WTC11 (cell line): ENCODE data around the gene IL1RN.

Source experiments
- ELF4 ChIP-seq: sonication (generic); formaldehyde crosslinking; IDR thresholded peaks from 2 replicates; pipeline ENCODE4 v1.8.1; 2022; ENCODE audit warnings: low read depth, mild to moderate bottlenecking, moderate library complexity, missing genetic modification reagents
- MYBL2 ChIP-seq: sonication (generic); formaldehyde crosslinking; IDR thresholded peaks from 2 replicates; pipeline ENCODE4 v1.8.1; 2023; ENCODE audit warnings: mild to moderate bottlenecking, moderate library complexity, missing genetic modification reagents
- TF ChIP-seq, protein P1 (sequence below): sonication (generic); formaldehyde crosslinking; IDR thresholded peaks from 2 replicates; pipeline ENCODE4 v1.8.1; 2022; ENCODE audit warnings: low read depth, mild to moderate bottlenecking, moderate library complexity, missing genetic modification reagents, borderline replicate concordance
- TF ChIP-seq, protein P2 (sequence below): sonication (generic); formaldehyde crosslinking; IDR thresholded peaks from 2 replicates; pipeline ENCODE4 v1.8.1; 2023; ENCODE audit warnings: mild to moderate bottlenecking, missing genetic modification reagents, borderline replicate concordance
- TF ChIP-seq, protein P3 (sequence below): sonication (generic); formaldehyde crosslinking; IDR thresholded peaks from 2 replicates; pipeline ENCODE4 v1.8.0; 2022; ENCODE audit warnings: mild to moderate bottlenecking, missing genetic modification reagents
- TF ChIP-seq, protein P4 (sequence below): fragments of 200-600 bp; IDR thresholded peaks from 2 replicates; pipeline ENCODE4 v1.8.0; 2022; ENCODE audit warnings: antibody characterized with exemption
- TF ChIP-seq, protein P5 (sequence below): sonication (generic); formaldehyde crosslinking; IDR thresholded peaks from 2 replicates; pipeline ENCODE4 v1.8.1; 2023; ENCODE audit warnings: mild to moderate bottlenecking, missing genetic modification reagents, moderate library complexity
- TF ChIP-seq, protein P6 (sequence below): sonication (generic); formaldehyde crosslinking; IDR thresholded peaks from 2 replicates; pipeline ENCODE4 v1.8.1; 2022; ENCODE audit warnings: mild to moderate bottlenecking, moderate library complexity, missing genetic modification reagents

DNA sequence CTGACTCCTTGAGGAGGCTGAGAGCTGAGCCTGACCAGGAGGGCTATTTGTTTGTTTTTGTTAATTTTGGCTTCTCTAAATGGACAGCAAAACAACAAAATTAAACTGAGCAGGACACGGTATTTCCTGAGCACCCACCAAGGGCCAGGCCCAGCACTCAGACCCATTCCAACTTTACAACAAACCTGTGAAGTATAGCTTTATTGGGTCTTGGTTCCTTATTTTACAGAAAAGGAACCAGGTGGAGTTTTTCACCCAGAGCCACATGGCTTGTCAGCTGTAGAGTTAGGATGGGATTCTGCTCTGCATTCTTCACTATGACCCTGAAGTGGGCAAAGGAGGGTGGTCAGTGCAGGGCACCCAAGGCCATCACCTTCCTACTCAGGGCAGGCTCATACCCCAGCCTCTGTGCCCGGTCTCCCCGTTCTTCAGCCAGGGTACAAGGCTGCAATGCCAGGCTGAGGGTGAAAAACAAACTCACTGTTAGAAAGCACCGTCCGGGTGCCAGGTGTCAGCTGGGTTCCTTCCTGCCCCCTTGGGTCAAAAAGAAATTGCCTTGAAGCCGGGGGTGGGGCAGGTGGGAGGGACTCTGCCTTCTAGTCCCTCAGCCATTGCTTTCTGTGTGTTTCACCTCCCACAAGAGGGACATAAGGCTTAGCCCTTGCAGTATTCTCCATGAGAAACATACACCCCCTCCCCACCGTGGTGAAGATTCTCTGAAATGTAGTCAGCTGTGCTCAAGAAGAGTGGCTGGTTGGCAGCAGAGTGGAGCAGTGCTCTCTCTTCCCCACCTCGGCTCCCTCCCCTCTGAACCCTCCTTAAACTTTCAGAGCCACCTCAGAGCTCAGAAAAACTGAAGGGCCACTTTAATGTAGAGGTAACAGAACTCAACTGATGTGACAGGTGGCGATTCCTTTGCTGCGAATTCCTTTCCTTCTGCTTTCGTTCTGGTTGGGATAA, 48.6 kb downstream of the IL1RN start:
- TF ChIP-seq, protein P1, sequence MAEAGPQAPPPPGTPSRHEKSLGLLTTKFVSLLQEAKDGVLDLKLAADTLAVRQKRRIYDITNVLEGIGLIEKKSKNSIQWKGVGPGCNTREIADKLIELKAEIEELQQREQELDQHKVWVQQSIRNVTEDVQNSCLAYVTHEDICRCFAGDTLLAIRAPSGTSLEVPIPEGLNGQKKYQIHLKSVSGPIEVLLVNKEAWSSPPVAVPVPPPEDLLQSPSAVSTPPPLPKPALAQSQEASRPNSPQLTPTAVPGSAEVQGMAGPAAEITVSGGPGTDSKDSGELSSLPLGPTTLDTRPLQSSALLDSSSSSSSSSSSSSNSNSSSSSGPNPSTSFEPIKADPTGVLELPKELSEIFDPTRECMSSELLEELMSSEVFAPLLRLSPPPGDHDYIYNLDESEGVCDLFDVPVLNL, result no peak
- TF ChIP-seq, protein P2, sequence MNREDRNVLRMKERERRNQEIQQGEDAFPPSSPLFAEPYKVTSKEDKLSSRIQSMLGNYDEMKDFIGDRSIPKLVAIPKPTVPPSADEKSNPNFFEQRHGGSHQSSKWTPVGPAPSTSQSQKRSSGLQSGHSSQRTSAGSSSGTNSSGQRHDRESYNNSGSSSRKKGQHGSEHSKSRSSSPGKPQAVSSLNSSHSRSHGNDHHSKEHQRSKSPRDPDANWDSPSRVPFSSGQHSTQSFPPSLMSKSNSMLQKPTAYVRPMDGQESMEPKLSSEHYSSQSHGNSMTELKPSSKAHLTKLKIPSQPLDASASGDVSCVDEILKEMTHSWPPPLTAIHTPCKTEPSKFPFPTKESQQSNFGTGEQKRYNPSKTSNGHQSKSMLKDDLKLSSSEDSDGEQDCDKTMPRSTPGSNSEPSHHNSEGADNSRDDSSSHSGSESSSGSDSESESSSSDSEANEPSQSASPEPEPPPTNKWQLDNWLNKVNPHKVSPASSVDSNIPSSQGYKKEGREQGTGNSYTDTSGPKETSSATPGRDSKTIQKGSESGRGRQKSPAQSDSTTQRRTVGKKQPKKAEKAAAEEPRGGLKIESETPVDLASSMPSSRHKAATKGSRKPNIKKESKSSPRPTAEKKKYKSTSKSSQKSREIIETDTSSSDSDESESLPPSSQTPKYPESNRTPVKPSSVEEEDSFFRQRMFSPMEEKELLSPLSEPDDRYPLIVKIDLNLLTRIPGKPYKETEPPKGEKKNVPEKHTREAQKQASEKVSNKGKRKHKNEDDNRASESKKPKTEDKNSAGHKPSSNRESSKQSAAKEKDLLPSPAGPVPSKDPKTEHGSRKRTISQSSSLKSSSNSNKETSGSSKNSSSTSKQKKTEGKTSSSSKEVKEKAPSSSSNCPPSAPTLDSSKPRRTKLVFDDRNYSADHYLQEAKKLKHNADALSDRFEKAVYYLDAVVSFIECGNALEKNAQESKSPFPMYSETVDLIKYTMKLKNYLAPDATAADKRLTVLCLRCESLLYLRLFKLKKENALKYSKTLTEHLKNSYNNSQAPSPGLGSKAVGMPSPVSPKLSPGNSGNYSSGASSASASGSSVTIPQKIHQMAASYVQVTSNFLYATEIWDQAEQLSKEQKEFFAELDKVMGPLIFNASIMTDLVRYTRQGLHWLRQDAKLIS (CRISPR knock-in tag), result no peak
- TF ChIP-seq, protein P3, sequence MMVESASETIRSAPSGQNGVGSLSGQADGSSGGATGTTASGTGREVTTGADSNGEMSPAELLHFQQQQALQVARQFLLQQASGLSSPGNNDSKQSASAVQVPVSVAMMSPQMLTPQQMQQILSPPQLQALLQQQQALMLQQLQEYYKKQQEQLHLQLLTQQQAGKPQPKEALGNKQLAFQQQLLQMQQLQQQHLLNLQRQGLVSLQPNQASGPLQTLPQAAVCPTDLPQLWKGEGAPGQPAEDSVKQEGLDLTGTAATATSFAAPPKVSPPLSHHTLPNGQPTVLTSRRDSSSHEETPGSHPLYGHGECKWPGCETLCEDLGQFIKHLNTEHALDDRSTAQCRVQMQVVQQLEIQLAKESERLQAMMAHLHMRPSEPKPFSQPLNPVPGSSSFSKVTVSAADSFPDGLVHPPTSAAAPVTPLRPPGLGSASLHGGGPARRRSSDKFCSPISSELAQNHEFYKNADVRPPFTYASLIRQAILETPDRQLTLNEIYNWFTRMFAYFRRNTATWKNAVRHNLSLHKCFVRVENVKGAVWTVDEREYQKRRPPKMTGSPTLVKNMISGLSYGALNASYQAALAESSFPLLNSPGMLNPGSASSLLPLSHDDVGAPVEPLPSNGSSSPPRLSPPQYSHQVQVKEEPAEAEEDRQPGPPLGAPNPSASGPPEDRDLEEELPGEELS, result no peak
- TF ChIP-seq ELF4 (no peak), MYBL2 (CRISPR knock-in tag) (no peak)
- TF ChIP-seq, protein P4, sequence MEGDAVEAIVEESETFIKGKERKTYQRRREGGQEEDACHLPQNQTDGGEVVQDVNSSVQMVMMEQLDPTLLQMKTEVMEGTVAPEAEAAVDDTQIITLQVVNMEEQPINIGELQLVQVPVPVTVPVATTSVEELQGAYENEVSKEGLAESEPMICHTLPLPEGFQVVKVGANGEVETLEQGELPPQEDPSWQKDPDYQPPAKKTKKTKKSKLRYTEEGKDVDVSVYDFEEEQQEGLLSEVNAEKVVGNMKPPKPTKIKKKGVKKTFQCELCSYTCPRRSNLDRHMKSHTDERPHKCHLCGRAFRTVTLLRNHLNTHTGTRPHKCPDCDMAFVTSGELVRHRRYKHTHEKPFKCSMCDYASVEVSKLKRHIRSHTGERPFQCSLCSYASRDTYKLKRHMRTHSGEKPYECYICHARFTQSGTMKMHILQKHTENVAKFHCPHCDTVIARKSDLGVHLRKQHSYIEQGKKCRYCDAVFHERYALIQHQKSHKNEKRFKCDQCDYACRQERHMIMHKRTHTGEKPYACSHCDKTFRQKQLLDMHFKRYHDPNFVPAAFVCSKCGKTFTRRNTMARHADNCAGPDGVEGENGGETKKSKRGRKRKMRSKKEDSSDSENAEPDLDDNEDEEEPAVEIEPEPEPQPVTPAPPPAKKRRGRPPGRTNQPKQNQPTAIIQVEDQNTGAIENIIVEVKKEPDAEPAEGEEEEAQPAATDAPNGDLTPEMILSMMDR, result no peak
- TF ChIP-seq, protein P5, sequence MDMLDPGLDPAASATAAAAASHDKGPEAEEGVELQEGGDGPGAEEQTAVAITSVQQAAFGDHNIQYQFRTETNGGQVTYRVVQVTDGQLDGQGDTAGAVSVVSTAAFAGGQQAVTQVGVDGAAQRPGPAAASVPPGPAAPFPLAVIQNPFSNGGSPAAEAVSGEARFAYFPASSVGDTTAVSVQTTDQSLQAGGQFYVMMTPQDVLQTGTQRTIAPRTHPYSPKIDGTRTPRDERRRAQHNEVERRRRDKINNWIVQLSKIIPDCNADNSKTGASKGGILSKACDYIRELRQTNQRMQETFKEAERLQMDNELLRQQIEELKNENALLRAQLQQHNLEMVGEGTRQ (CRISPR knock-in tag), result no peak
- TF ChIP-seq, protein P6, sequence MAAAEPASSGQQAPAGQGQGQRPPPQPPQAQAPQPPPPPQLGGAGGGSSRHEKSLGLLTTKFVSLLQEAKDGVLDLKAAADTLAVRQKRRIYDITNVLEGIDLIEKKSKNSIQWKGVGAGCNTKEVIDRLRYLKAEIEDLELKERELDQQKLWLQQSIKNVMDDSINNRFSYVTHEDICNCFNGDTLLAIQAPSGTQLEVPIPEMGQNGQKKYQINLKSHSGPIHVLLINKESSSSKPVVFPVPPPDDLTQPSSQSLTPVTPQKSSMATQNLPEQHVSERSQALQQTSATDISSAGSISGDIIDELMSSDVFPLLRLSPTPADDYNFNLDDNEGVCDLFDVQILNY, result no peak
